ENCODE data around the gene ACTR6. TPM values are rescaled to one million over a fixed set of nuclear protein-coding genes. Genes with fewer than 3 reads are reported as not detected.

The ACTR6 gene
- total RNA-seq, 2 donors from 2014 or later, result 5.2 TPM; not detected in 1

- DNase-seq (no peak), ATAC-seq (no peak)
- WGBS, 2 donors, result 88 to 90% methylated on average over 11 of the region's 11 CpGs
- Histone ChIP-seq H3K27ac (no peak overlapping the region), H3K9me3 (peaks cover 0 to 5% (median 0%) of the 10 kb centered on the region in 3 donors), H3K4me3 (no peak overlapping the region), H3K4me1 (no peaks in the 10 kb centered on the region), H3K36me3 (replicated peaks in 1 of 2; ENCODE audit: insufficient read depth in 1 of 2, low read depth in 2 of 2) (no peaks in the 10 kb centered on the region), H3K27me3 (no peaks in the 10 kb centered on the region)
- intact Hi-C loops (cut with DNase I), result no loop called here
- TF ChIP-seq POLR2A (IDR thresholded peaks at IDR 0.05) (no peak), CTCF (IDR thresholded peaks at IDR 0.05) (no peak)
These were observed 43.7 kb upstream of the ACTR6 start for GRCh38 chr12:100156731-100157426.

DNA sequence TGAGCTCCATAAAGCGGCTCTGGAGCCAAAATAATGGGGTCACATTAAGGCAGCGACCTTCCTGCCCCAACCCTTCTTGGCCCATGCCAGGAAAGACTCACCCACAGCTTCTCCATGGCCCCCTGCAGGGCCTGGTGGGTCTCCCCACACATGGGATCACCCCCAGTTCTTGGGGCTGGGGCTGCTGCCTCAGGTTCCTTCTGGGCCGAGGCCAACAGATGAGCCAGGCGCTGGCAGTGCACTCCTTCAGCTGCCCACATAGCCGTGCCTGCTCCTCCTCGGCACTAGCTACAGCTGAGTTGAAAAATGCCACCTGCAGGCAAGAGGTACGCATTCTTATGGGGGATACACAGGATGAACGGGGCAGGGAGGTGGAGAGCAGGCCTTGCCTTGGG lies 43.2 kb upstream of the ACTR6 start:
- ATAC-seq (no peak), DNase-seq (no peak)
- no peak for TF ChIP-seq CTCF (IDR thresholded peaks at IDR 0.05)
- no peak for TF ChIP-seq POLR2A (IDR thresholded peaks at IDR 0.05)
- Histone ChIP-seq H3K4me1 (no peaks in the 10 kb centered on the region), H3K4me3 (no peak overlapping the region), H3K27ac (no peak overlapping the region), H3K27me3 (no peaks in the 10 kb centered on the region), H3K36me3 (replicated peaks in 1 of 2; ENCODE audit: insufficient read depth in 1 of 2, low read depth in 2 of 2) (no peaks in the 10 kb centered on the region), H3K9me3 (peaks cover 0 to 5% (median 0%) of the 10 kb centered on the region in 3 donors)
- intact Hi-C loops (cut with DNase I), result no loop called here
- WGBS, 2 donors, result 87 to 89% methylated on average over 3 to 7 of the region's 8 CpGs

- 89 to 98% methylated on average over 1 to 4 of the region's 4 CpGs for WGBS, 2 donors
- intact Hi-C loops (cut with DNase I), result no loop called here
- ATAC-seq, result no peak
These were observed 42.1 kb upstream of the ACTR6 start for GRCh38 chr12:100158535-100158934.

DNA sequence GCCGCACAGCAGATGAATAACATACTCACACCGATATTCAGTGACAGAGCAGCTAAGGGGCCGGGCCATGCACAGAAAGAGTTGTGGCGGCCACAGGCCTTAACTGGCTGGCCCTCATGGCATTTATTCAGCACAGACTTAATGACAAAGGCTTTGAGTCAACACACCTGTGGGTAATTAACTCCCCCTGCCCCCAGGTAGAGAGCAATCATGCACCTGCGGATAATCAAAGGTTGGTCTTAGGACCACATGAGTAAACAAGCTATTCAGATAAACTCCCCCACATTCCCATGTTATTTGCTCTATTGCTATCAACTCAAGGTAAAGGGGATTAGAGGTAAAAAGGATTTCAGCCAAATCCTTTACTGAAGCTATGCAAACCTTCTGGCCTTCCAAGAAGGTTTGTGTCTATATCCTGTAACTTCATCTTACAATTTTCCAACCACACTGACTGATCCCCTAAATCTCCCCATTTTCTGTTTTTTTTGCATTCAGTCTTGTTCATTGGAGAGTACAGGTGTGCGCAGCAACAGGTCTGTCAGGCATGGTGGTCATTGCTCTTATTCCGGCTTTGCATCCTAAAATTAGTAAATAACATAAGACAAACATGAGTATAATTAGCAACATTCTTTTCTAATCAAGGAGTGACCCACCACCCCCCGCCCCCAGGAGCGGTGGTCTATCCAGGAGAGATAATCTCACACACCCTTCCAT lies 41.1 kb upstream of the ACTR6 start:
- DNase-seq (no peak), ATAC-seq (no peak)
- intact Hi-C loops (cut with DNase I), result no loop called here
- H3K9me3 ChIP-seq, result peaks cover 0 to 5% (median 0%) of the 10 kb centered on the region in 3 donors
- peaks cover 12% of the 10 kb centered on the region for H3K4me1 ChIP-seq
- TF ChIP-seq CTCF (IDR thresholded peaks at IDR 0.05), result no peak
- no peak for TF ChIP-seq POLR2A (IDR thresholded peaks at IDR 0.05)
- H3K27ac ChIP-seq, result no peak overlapping the region
- no peaks in the 10 kb centered on the region for H3K27me3 ChIP-seq
- H3K36me3 ChIP-seq (replicated peaks in 1 of 2; ENCODE audit: insufficient read depth in 1 of 2, low read depth in 2 of 2), result no peaks in the 10 kb centered on the region
- 93 to 94% methylated on average over 9 of the region's 9 CpGs for WGBS, 2 donors
- no peak overlapping the region for H3K4me3 ChIP-seq

More at GRCh38 chr12:100158535-100158934, 42.1 kb upstream of the ACTR6 start:
- no peak for DNase-seq
- no peaks in the 10 kb centered on the region for H3K36me3 ChIP-seq (replicated peaks in 1 of 2; ENCODE audit: insufficient read depth in 1 of 2, low read depth in 2 of 2)
- H3K4me1 ChIP-seq, result peaks cover 2% of the 10 kb centered on the region
- H3K27me3 ChIP-seq, result no peaks in the 10 kb centered on the region
- no peak overlapping the region for H3K4me3 ChIP-seq
- no peak overlapping the region for H3K27ac ChIP-seq
- H3K9me3 ChIP-seq, result peaks cover 0 to 5% (median 0%) of the 10 kb centered on the region in 3 donors
- TF ChIP-seq CTCF (IDR thresholded peaks at IDR 0.05) (no peak), POLR2A (IDR thresholded peaks at IDR 0.05) (no peak)
